ENCODE results near the gene UCHL1.
A peak's percentile ranks its signal among the peaks of the same experiment; 100 is the strongest.

UCHL1 gene

DNA sequence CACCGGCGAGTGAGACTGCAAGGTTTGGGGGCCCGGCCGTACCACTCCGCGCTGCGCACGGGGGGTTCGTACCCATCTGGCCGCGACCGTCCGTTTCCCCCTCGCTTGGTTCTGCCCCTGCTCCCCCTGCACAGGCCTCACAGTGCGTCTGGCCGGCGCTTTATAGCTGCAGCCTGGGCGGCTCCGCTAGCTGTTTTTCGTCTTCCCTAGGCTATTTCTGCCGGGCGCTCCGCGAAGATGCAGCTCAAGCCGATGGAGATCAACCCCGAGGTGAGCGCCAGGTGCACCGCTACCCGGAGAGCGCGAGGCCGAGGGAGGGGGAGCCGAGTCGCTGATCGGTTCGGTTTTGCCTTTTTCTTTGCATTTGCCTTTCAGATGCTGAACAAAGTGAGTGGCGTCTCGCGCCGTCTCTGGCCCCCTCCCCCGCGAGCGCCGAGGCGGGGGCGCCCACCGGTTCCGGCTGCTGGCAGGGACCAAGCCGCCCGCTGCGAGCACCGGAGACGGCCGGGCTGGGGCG, at the start of gene UCHL1:
UCHL1 (plus strand) TSS at position 189 of the 517 bp plus-strand sequence; CDS start at position 238, 49 bp downstream.
- peak; percentile 95 to 98 (median 97) for DNase-seq

DNA sequence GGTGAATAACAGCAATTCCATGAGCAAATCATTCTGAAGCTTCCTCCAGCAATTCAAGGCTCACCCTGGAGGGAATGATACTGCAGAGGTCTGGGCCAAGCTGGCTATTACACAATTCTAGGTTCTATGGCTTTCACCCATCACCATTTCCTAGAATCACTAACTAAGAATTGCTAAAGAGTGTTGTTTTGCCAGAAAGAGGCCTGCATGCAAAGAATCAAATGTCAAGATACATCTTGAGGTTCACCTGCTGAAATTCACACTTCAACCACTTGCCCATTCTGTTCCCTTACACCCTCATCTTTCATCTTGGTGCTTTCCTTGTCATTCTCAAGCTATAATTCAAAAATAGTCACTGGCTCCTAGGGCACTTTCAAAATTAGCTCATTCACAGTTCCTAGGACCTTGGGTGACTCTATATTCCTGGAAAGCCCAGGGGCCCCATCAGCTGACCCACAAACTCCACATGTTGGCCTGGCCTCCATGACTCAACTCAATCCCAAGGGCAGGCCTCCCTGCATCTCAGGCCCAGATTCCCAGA, 49.4 kb upstream of the UCHL1 start:
- DNase-seq = no peak

GRCh38 chr4:41209187-41209586, 47.5 kb upstream of the UCHL1 start:
- DNase-seq = peak in 1 of 3 experiments; percentile 39

DNA sequence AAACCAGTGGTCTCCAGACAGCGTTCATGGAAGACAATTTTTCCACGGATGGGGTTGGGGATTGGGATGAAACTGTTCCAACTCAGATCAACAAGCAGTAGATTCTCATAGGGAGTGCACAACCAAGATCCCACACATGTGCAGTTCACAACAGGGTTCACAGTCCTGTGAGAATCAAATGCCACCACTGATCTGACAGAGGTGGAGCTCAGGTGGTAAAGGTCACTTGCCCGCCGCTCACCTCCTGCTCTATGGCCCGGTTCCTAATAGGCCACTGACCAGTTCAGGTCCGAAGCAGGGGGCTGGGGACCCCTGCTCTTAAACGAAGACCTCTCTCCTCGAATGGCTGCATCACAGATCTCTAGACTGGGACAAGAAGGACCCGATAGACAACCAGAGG, 46.8 kb upstream of the UCHL1 start:
- no peak for DNase-seq

- DNase-seq = no peak
Measured at GRCh38 chr4:41211951-41212615, 44.6 kb upstream of the UCHL1 start.

- DNase-seq = peak; percentile 34 to 75 (median 42)
Measured at GRCh38 chr4:41212616-41213203, 44.0 kb upstream of the UCHL1 start.

- DNase-seq = peak in 1 of 3 experiments; percentile 63
Measured at GRCh38 chr4:41213625-41214135, 43.0 kb upstream of the UCHL1 start.

GRCh38 chr4:41214136-41214824, 42.4 kb upstream of the UCHL1 start, which contains the start of gene APBB2:
TSS of gene APBB2 (minus strand) at chr4:41214542. CDS start at chr4:41033254, 181,288 bp downstream.
- peak; percentile 95 to 99 (median 99) for DNase-seq

- no peak for DNase-seq
Measured at GRCh38 chr4:41214825-41215146, 41.9 kb upstream of the UCHL1 start.

- peak in 2 of 3 experiments; percentile 26 to 47 for DNase-seq
Measured at GRCh38 chr4:41215155-41215554, 41.6 kb upstream of the UCHL1 start.

- no peak for DNase-seq
Measured at GRCh38 chr4:41215969-41216293, 40.8 kb upstream of the UCHL1 start.

- peak; percentile 89 to 94 (median 89) for DNase-seq
Measured at GRCh38 chr4:41216294-41217019, 40.3 kb upstream of the UCHL1 start.

GRCh38 chr4:41217020-41217333, 39.8 kb upstream of the UCHL1 start:
- no peak for DNase-seq

- peak in 1 of 3 experiments; percentile 37 for DNase-seq
Measured at GRCh38 chr4:41217374-41217773, 39.4 kb upstream of the UCHL1 start.

DNA sequence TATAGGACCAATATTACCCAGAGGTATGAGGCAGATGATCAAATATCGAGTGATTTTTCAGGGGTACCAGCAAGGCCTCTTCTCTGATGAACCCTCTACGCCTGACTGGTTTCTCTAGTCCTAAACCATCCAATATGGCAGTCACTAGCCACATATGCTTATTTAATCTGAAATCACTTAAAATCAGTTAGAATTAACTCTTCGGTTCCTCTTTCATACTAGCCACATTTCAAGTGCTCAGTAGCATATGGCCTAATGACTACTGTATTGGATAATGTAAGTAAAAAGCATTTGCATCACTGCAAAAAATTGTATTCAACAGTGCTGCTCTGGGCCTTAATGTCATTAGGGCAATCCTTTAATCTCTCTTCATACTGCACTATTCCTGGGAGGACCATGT, 38.0 kb upstream of the UCHL1 start:
- DNase-seq = no peak

GRCh38 chr4:41219421-41219950, 37.2 kb upstream of the UCHL1 start:
- no peak for DNase-seq

GRCh38 chr4:41221850-41222645, 34.7 kb upstream of the UCHL1 start:
- DNase-seq = no peak

- DNase-seq = no peak
Measured at GRCh38 chr4:41227902-41228301, 28.8 kb upstream of the UCHL1 start.

DNA sequence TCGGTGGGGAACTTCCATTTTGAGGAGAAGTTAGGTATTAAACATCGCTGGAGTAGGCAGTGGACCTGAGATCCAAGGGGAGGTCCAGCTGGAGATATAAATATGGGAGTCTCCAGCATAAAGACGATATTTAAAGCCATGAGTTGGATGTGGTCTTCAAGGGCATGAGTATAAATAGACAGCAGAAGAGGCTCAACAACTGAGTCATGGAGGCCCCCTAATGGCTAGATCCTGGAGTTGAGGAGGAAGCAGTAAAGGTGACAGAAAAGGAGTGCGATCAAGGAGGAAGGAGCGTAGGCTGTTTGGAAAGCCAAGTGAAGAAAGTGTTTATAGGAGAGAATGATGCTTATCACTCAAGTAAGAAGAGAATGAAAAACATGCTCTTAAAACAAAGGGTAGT, 24.3 kb upstream of the UCHL1 start:
- no peak for DNase-seq

DNA sequence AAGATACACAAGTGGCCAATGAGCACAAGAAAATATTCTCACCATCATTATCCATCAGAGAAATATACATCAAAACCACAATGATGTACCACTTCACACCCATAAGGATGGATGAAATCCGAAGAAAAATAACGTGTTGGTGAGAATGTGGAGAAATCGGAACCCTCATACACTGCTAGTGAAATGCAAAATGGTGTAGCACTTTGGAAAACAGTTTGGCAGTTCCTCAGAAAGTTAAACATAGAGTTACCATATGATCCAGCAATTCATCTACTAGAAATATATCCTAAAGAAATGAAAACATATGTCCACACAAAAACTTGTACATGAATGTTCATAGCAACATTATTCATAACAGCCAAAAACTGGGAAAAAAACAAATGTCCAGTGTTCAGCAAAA, 23.9 kb upstream of the UCHL1 start:
- DNase-seq = no peak

DNA sequence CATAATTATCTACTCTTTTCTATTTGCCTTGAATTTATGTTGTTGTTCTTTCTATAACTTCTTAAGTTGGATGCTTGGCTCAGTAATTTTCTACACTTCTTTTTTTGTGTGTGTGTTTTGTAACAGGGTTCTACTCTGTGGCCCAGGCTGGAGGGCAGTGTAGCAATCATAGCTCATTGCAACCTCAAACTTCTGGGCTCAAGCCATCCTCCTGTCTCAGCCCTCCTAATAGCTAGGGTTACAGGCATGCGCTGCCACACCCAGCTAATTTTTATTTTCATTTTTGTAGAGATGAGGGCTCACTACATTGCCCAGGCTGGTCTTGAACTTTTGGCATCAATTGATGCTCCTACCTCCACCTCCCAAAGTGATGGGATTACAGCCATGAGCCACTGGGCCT, 20.7 kb upstream of the UCHL1 start:
- DNase-seq = no peak

DNA sequence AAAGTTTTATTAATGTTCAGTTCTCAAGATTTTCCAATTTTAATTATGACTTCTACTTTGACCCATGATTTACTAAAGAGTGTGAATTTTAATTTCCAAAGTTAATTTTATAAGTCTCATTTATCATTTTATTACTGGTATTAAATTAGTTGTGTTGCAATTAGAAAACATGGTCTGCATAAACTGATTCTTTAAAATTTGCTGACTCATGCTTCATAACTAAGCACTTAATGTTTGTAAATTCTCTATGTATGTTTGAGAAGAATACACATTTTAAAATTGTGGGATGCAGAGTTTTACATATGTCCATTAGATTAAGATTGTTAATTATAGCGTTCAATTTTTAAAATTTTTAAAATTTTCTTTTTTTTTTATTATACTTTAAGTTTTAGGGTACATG, 20.2 kb upstream of the UCHL1 start:
- no peak for DNase-seq

Measured in NCI-H1417 (cell line).